H1 (cell line): ENCODE measurements around the gene ZNF768. TPM values are rescaled to one million over a fixed set of nuclear protein-coding genes. Genes with fewer than 3 reads are reported as not detected.

ENCODE experiments used
- CBX5 ChIP-seq: fragments of 300-800, 300-1000 bp; sonication (generic); IDR thresholded peaks from 2 replicates; pipeline ENCODE4 v1.7.1; 2016; ENCODE audit warnings: antibody characterized with exemption, low read length, low read depth
- CHD1 ChIP-seq: IDR thresholded peaks from 2 replicates; pipeline ENCODE4 v1.6.1; 2012; ENCODE audit warnings: low read depth, low read length, improper control_type of control experiment
- GTF2F1 ChIP-seq: IDR thresholded peaks from 2 replicates; pipeline ENCODE4 v1.6.1; 2012; ENCODE audit warnings: low read depth, low read length, improper control_type of control experiment, borderline replicate concordance
- polyA plus RNA-seq, 7 experiments: library from polyadenylated mRNA; depleted of rRNA in 3 of 7; stranded (reverse) in 5 of 7; unstranded in 2 of 7; fragments of >200 nt in 5 of 7; fragments of 200-250 nt in 2 of 7; gene quantifications; 1 replicate in 5 of 7; 2 replicates in 1 of 7; 4 replicates in 1 of 7; pipeline versions ENCODE4 v1.2.1 to v1.2.3, GENCODE V29; 2011 to 2013; ENCODE audit warnings: missing spikeins in 2 of 7, mixed read lengths in 2 of 7
- total RNA-seq: library from RNA; stranded (reverse); fragmentation: NEBNext Ultra II Directional; extraction: Animal tissue kit (Norgen Biotek cat#: 25700); gene quantifications from 2 replicates; pipeline ENCODE4 v1.2.1, GENCODE V29; 2021

The ZNF768 gene
- total and polyA plus RNA-seq, 2 of the 8 experiments (the other 6 are each of a cell fraction or from before 2014, with no cell fraction given): 36.1 to 47.7 TPM

DNA sequence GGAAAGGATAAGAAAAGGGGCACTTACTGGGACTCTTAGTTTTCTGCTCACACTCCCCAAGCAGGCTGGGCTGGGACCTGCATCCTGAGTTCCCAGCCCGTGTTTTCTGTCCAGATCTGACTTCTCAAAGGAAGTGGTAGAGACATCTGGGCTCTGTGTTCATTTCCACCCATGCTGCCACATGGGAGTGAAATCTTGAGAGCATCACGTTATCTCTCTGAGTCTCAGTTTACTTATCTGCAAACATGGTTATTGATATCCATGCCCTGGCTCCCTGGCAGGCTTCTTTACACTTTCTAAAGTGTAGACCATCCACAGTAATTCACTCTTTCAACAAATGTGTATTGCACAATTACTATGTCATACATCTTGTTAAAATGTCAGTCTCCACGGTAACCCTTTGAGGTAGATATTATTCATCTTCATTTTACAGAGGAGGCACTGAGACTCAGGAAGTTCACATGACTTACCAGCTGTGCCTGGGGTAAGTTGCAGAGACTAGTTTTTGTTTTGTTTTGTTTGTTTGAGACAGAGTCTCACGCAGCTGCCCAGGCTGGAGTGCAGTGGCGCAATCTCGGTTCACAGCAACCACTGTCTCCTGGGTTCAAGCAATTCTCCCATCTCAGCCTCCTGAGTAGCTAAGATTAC, 41.7 kb upstream of the ZNF768 start (continued):
- TF ChIP-seq GTF2F1 (no peak), CHD1 (no peak), CBX5 (no peak)
